Endothelial cell of umbilical vein (primary cell): Measurements from ENCODE around the gene MRPL48. TPM values are rescaled to one million over a fixed set of nuclear protein-coding genes. Genes with fewer than 3 reads are reported as not detected.

Experiments
- BruUV-seq: library from RNA; stranded (reverse); fragments of 400-500 nt; replicated peaks from 2 replicates; lab custom pipeline; 2021; lab: Mats Ljungman, UMichigan
- CTCF ChIA-PET: fragments of 300-600, 350-600 bp; sonication (Branson Sonifier 250); formaldehyde crosslinking; loops from one replicate; lab custom pipeline; 2021; ENCODE audit warnings: antibody characterized with exemption, inconsistent platforms; lab: Charles Lee
- POLR2A ChIA-PET: fragments of 300-600, 350-600 bp; sonication (Branson Sonifier 250); formaldehyde crosslinking; loops from one replicate; lab custom pipeline; 2021; ENCODE audit warnings: antibody characterized with exemption, inconsistent platforms; lab: Charles Lee
- DNase-seq: peaks from one replicate; pipeline ENCODE4 v3.0.0-alpha.2; 2011; ENCODE audit warnings: low read depth, low spot score
- FAIRE-seq: peaks from 2 replicates; lab custom pipeline; 2011; peaks lifted over from hg19 to GRCh38; lab: Jason Lieb, UNC
- H2AFZ ChIP-seq: 2 replicates; pipeline ENCODE4 v1.6.0; 2012; ENCODE audit warnings: low read depth, low read length, control low read depth, inconsistent platforms
- H3K27ac ChIP-seq: 2 replicates; pipeline ENCODE4 v1.5.1; 2011; ENCODE audit warnings: low read depth, mild to moderate bottlenecking, control low read depth, low read length, moderate library complexity; ENCODE audit not compliant: insufficient read depth
- H3K27me3 ChIP-seq, 2 experiments: 2 replicates each; pipeline versions ENCODE4 v1.6.0 to v1.6.1; 2011; ENCODE audit warnings: low read length in 2 of 2, mixed read lengths in 1 of 2; ENCODE audit not compliant: control insufficient read depth in 2 of 2, insufficient read depth in 2 of 2
- H3K36me3 ChIP-seq, 2 experiments: 2 replicates in 1 of 2; 3 replicates in 1 of 2; pipeline ENCODE4 v1.5.1; 2011; ENCODE audit warnings: low read length in 2 of 2, mild to moderate bottlenecking in 1 of 2, moderate library complexity in 1 of 2; ENCODE audit not compliant: control insufficient read depth in 2 of 2, insufficient read depth in 2 of 2; ENCODE audit errors: extremely low read depth in 1 of 2
- H3K4me1 ChIP-seq: 3 replicates; pipeline ENCODE4 v1.5.1; 2011; ENCODE audit warnings: mild to moderate bottlenecking, low read length; ENCODE audit not compliant: control insufficient read depth, insufficient read depth; ENCODE audit errors: extremely low read depth
- H3K4me2 ChIP-seq: 2 replicates; pipeline ENCODE4 v1.6.1; 2011; ENCODE audit warnings: low read length, control low read depth, mixed read lengths; ENCODE audit not compliant: insufficient read depth
- H3K4me3 ChIP-seq, 3 experiments: fragments of 200-600 bp in 1 of 3; sonication (generic), shearing (Covaris generic) in 1 of 3; replicated peaks in 1 of 3; 2 replicates each; pipeline ENCODE4 v1.5.1; 2011 to 2016; ENCODE audit warnings: control low read depth in 3 of 3, low read length in 3 of 3, mild to moderate bottlenecking in 2 of 3, inconsistent platforms in 1 of 3, low read depth in 1 of 3, moderate library complexity in 1 of 3; ENCODE audit not compliant: insufficient read depth in 1 of 3
- H3K79me2 ChIP-seq: 2 replicates; pipeline ENCODE4 v1.6.0; 2012; ENCODE audit warnings: low read length, inconsistent platforms; ENCODE audit not compliant: control insufficient read depth, insufficient read depth
- H3K9ac ChIP-seq: replicated peaks from 2 replicates; pipeline ENCODE3; 2011; ENCODE audit warnings: low read length, control low read depth; ENCODE audit not compliant: insufficient read depth; ENCODE audit errors: extremely low read depth
- H3K9me1 ChIP-seq: replicated peaks from 3 replicates; pipeline ENCODE4 v1.6.0; 2011; ENCODE audit warnings: mild to moderate bottlenecking, low read length; ENCODE audit not compliant: control insufficient read depth, insufficient read depth; ENCODE audit errors: extremely low read depth
- H3K9me3 ChIP-seq: replicated peaks from 2 replicates; pipeline ENCODE4 v1.5.1; 2012; ENCODE audit warnings: low read length, inconsistent platforms; ENCODE audit not compliant: control insufficient read depth, insufficient read depth
- H4K20me1 ChIP-seq: replicated peaks from 2 replicates; pipeline ENCODE3; 2011; ENCODE audit warnings: mild to moderate bottlenecking, low read length; ENCODE audit not compliant: control insufficient read depth, insufficient read depth; ENCODE audit errors: extremely low read depth
- EZH2 ChIP-seq: IDR thresholded peaks from 2 replicates; pipeline ENCODE4 v1.6.1; 2012; ENCODE audit warnings: borderline replicate concordance, low read depth, mild to moderate bottlenecking, moderate library complexity, low read length, inconsistent platforms; ENCODE audit not compliant: severe bottlenecking
- FOS ChIP-seq: IDR thresholded peaks from 2 replicates; pipeline ENCODE4 v1.6.1; 2011; ENCODE audit warnings: mild to moderate bottlenecking, low read length, moderate library complexity, borderline replicate concordance; ENCODE audit not compliant: insufficient read depth
- GATA2 ChIP-seq: IDR thresholded peaks from 2 replicates; pipeline ENCODE4 v1.7.0; 2011; ENCODE audit warnings: low read depth, mild to moderate bottlenecking, moderate library complexity, mixed read lengths, low read length; ENCODE audit not compliant: insufficient read length, insufficient read depth
- MYC ChIP-seq: IDR thresholded peaks from one replicate; pipeline ENCODE4 v1.6.1; 2011; ENCODE audit warnings: mild to moderate bottlenecking, low read depth, low read length
- POLR2A ChIP-seq: IDR thresholded peaks from 2 replicates; pipeline ENCODE4 v1.6.1; 2012; ENCODE audit warnings: low read depth, mild to moderate bottlenecking, control low read depth, low read length
- POLR2AphosphoS5 ChIP-seq: IDR thresholded peaks from 2 replicates; pipeline ENCODE4 v1.6.1; 2012; ENCODE audit warnings: low read depth, mild to moderate bottlenecking, control low read depth, low read length, moderate library complexity; ENCODE audit not compliant: insufficient read depth
- dilution Hi-C: fragments of 300-500 bp; cut with MboI; formaldehyde crosslinking; loops from one replicate; pipeline ENCODE4 v1.15.0; 2019; ENCODE audit warnings: low sequenced_read_pairs; ENCODE audit not compliant: extremely low pct_ligation_motif_present
- intact Hi-C: fragments of 100-400 bp; cut with micrococcal nuclease; formaldehyde crosslinking; loops from one replicate; pipeline ENCODE4 v1.10.0; 2022
- polyA plus RNA-seq, 4 experiments: library from polyadenylated mRNA; depleted of rRNA in 3 of 4; stranded (reverse) in 3 of 4; unstranded in 1 of 4; fragments of >200 nt; gene quantifications; 2 replicates each; pipeline versions ENCODE4 v1.2.1 to v1.2.3, GENCODE V29; 2011 to 2012; ENCODE audit warnings: missing spikeins in 1 of 4
- total RNA-seq: library from RNA; stranded (reverse); gene quantifications from 2 replicates; pipeline ENCODE4 v1.2.3, GENCODE V29; 2021
- TF ChIP-seq, protein P1 (sequence below): IDR thresholded peaks from 2 replicates; pipeline ENCODE4 v1.6.1; 2011; ENCODE audit not compliant: insufficient read depth, insufficient read length

The MRPL48 gene
- total and polyA plus RNA-seq, 2 donors (not counting 3 experiments of a cell fraction or from before 2014, with no cell fraction given), result 25.0 to 38.3 TPM

DNA sequence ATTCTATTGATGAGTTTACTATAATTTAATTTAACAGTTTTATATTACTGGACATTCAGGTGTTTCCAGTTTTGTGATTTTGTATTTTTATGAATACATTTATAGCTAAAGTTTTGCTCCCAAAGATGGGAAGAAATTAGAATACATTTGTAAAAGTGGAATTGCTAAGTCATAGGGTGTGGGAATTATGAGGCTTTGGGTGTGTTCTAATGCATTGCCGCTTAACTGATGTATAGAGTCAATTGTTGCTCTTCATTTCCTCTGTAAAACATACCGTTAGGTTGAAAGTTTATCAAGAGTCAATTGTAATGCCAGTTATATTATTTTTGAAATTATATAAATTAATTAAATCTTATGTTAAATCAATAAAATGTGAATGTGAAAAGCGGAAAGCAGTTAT lies 105.4 kb downstream of the MRPL48 start:
- FAIRE-seq (no peak), DNase-seq (no peak)
- POLR2A ChIA-PET, result no interaction called here
- Histone ChIP-seq H3K36me3 (no peaks in the 10 kb centered on the region), H3K4me1 (no peaks in the 10 kb centered on the region), H3K27ac (no peak overlapping the region), H3K4me2 (no peak overlapping the region), H4K20me1 (no peaks in the 10 kb centered on the region), H3K9me1 (no peaks in the 10 kb centered on the region), H2AFZ (no peak overlapping the region), H3K4me3 (no peak overlapping the region), H3K27me3 (no peaks in the 10 kb centered on the region), H3K9me3 (no peaks in the 10 kb centered on the region), H3K79me2 (no peaks in the 10 kb centered on the region), H3K9ac (no peak overlapping the region)
- CTCF ChIA-PET, result no interaction called here
- BruUV-seq, result no TSS peak
- intact Hi-C loops (no loop called here), dilution Hi-C loops (no loop called here)
- TF ChIP-seq, protein P1, sequence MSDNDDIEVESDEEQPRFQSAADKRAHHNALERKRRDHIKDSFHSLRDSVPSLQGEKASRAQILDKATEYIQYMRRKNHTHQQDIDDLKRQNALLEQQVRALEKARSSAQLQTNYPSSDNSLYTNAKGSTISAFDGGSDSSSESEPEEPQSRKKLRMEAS, result no peak
- TF ChIP-seq POLR2AphosphoS5, result no peak
- no peak for TF ChIP-seq EZH2

DNA sequence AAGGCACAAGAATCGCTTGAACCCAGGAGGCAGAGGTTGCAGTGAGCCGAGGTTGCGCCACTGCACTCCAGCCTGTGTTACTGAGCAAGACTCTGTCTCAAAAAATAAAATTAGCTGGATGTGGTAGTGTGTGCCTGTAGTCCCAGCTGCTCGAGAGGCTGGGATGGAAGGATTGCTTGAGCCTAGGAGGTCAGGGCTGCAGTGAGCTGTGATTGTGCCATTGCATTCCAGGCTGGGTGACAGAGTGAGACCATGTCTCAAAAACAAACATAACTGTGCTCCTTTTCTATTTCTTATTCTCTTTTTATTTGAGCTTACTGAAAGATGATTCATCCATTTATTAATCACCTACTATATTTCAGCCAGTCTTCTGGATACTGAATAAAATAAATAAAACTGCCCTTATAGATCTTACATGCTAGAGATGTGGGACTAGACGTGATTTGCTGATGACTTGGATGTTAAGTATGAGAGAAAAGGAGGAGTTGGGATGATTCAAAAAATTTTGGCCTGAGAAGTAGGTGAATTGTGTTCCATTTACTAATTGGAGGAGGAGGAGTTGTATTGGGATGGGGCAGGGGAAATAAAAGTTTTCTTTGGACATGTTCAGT lies 107.2 kb downstream of the MRPL48 start:
- Histone ChIP-seq H3K36me3 (peaks cover 0 to 4% of the 10 kb centered on the region in 2 experiments), H3K27ac (no peak overlapping the region), H3K4me1 (no peaks in the 10 kb centered on the region), H3K4me2 (no peak overlapping the region), H4K20me1 (no peaks in the 10 kb centered on the region), H3K9ac (no peak overlapping the region), H3K27me3 (no peaks in the 10 kb centered on the region), H3K9me1 (no peaks in the 10 kb centered on the region), H3K4me3 (no peak overlapping the region), H3K79me2 (no peaks in the 10 kb centered on the region), H3K9me3 (no peaks in the 10 kb centered on the region), H2AFZ (no peak overlapping the region)
- no TSS peak for BruUV-seq
- DNase-seq (no peak), FAIRE-seq (no peak)
- ChIA-PET CTCF (interaction anchor here (0.6 kb wide), 1 partner anchor 306 kb away, joined by 3 read pairs; no protein-coding TSS in a partner anchor), POLR2A (interaction anchor here (0.6 kb wide), 1 partner anchor 88 kb away, joined by 6 read pairs; no protein-coding TSS in a partner anchor)
- intact Hi-C loops, result no loop called here
- no peak for TF ChIP-seq POLR2A
- TF ChIP-seq POLR2AphosphoS5, result no peak
- TF ChIP-seq GATA2, result no peak
- TF ChIP-seq MYC, result no peak
- TF ChIP-seq EZH2, result no peak
- no peak for TF ChIP-seq FOS
- TF ChIP-seq, protein P1, result no peak
- dilution Hi-C loops, result no loop called here
